Mesendoderm (in vitro differentiated cells): ENCODE results near the gene KIF17.

Source experiments
- DNase-seq: peaks from one replicate; pipeline ENCODE4 v3.0.0; 2013
- H2AK5ac ChIP-seq: 2 replicates; pipeline ENCODE4 v1.6.1; 2013; ENCODE audit warnings: low read length, inconsistent platforms
- H2BK120ac ChIP-seq: 2 replicates; pipeline ENCODE4 v1.6.1; 2013; ENCODE audit warnings: low read depth, mild to moderate bottlenecking, low read length, moderate library complexity, mixed read lengths
- H2BK15ac ChIP-seq: replicated peaks from 2 replicates; pipeline ENCODE4 v1.6.1; 2013; ENCODE audit warnings: low read depth, mild to moderate bottlenecking, moderate library complexity
- H2BK5ac ChIP-seq: 2 replicates; pipeline ENCODE4 v1.6.1; 2013; ENCODE audit warnings: low read length, inconsistent platforms
- H3K18ac ChIP-seq: 2 replicates; pipeline ENCODE4 v1.6.1; 2013; ENCODE audit warnings: mild to moderate bottlenecking, low read length, mixed read lengths
- H3K23ac ChIP-seq: one replicate; pipeline ENCODE4 v1.6.1; 2013; ENCODE audit warnings: low read length
- H3K27ac ChIP-seq: 2 replicates; pipeline ENCODE4 v1.5.1; 2013; ENCODE audit warnings: low read depth, mild to moderate bottlenecking, inconsistent platforms, low read length, moderate library complexity
- H3K27me3 ChIP-seq: 2 replicates; pipeline ENCODE4 v1.6.1; 2013; ENCODE audit warnings: low read length, control low read depth, mild to moderate bottlenecking, inconsistent platforms; ENCODE audit not compliant: insufficient read depth, poor library complexity
- H3K36me3 ChIP-seq: 2 replicates; pipeline ENCODE4 v1.6.1; 2013; ENCODE audit warnings: low read length, inconsistent platforms; ENCODE audit not compliant: control insufficient read depth, insufficient read depth
- H3K4ac ChIP-seq: one replicate; pipeline ENCODE4 v1.6.1; 2013; ENCODE audit warnings: low read depth, mild to moderate bottlenecking, low read length, moderate library complexity
- H3K4me1 ChIP-seq: 2 replicates; pipeline ENCODE4 v1.6.1; 2013; ENCODE audit warnings: low read depth, low read length, inconsistent platforms; ENCODE audit not compliant: control insufficient read depth
- H3K4me2 ChIP-seq: 2 replicates; pipeline ENCODE4 v1.6.1; 2013; ENCODE audit warnings: low read length
- H3K4me3 ChIP-seq: 2 replicates; pipeline ENCODE4 v1.5.1; 2013; ENCODE audit warnings: mild to moderate bottlenecking, low read length
- H3K56ac ChIP-seq: one replicate; pipeline ENCODE4 v1.6.1; 2013; ENCODE audit warnings: low read length
- H3K79me1 ChIP-seq: 2 replicates; pipeline ENCODE4 v1.6.1; 2013; ENCODE audit warnings: low read length, inconsistent platforms
- H3K79me2 ChIP-seq: 2 replicates; pipeline ENCODE4 v1.6.1; 2013; ENCODE audit warnings: mild to moderate bottlenecking, low read length; ENCODE audit not compliant: control insufficient read depth, insufficient read depth
- H3K9ac ChIP-seq: 2 replicates; pipeline ENCODE4 v1.6.1; 2013; ENCODE audit warnings: low read length, inconsistent platforms
- H4K5ac ChIP-seq: one replicate; pipeline ENCODE4 v1.6.1; 2013; ENCODE audit warnings: low read length
- H4K8ac ChIP-seq: one replicate; pipeline ENCODE4 v1.6.1; 2013; ENCODE audit warnings: low read depth, mild to moderate bottlenecking, control low read depth, low read length, moderate library complexity
- WGBS: extraction: QIAGEN DNeasy Blood & Tissue Kit; methylation state at CpG from one replicate; pipeline ENCODE4 v1.1.7; 2013; ENCODE audit warnings: low lambda C conversion rate, missing lambda C conversion rate; ENCODE audit not compliant: insufficient coverage; ENCODE audit errors: extremely low coverage; 5-methylcytosine and 5-hydroxymethylcytosine counted together

KIF17 gene

DNA sequence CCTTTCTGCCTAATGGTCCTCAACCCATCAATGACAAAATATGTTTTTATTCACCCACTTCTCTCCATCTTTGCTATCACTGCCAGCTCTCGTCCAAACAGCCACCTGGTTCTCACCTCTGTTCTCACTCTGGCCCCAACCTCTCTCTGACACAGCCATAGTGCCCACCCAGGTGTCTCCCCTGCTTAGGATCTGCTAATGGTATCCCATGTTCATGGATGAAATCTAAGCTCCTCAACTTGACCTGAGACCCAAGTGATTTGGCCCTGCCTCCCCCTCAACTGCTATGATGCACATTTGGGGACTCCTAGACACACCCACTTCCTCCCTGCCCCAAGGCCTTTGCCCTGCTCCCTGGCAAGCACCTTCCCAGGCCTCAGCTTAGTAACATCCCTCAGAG, 25.9 kb downstream of the KIF17 start:
- Histone ChIP-seq H3K4me2 (no peak overlapping the region), H2BK120ac (no peak overlapping the region), H3K27me3 (no peaks in the 10 kb centered on the region), H3K56ac (no peak overlapping the region), H3K4me3 (no peak overlapping the region), H3K79me2 (no peaks in the 10 kb centered on the region), H3K4ac (no peak overlapping the region), H4K5ac (no peak overlapping the region), H2BK5ac (no peak overlapping the region), H3K23ac (no peak overlapping the region), H4K8ac (no peak overlapping the region), H3K36me3 (no peaks in the 10 kb centered on the region), H2BK15ac (no peak overlapping the region), H3K9ac (no peak overlapping the region), H3K18ac (no peak overlapping the region), H3K4me1 (no peaks in the 10 kb centered on the region), H3K79me1 (no peaks in the 10 kb centered on the region), H2AK5ac (no peak overlapping the region), H3K27ac (no peak overlapping the region)
- no peak for DNase-seq
- WGBS: no CpG with 5 or more reads among the region's 1 CpG

DNA sequence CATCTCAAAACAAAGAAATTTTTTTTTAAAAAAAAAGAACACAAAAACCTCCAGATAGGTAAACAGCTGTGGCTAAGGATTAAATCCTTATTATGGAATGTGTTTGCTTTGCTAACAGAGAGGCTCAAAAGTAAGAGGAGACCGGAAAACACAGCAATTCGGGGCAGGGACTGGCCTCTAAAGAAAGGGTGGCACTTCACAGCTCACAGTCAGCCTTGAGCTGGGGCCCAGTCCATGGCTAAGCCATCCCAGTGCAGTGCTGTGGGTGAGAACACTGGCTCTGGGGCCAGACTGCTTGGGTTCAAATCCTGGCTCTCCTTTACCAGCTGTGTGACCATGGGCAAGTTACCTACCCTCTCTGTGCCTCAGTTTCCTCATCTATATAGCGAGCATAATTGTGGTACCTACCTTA, 28.2 kb downstream of the KIF17 start:
- H3K4me1 ChIP-seq: no peaks in the 10 kb centered on the region
- no peak overlapping the region for H3K56ac ChIP-seq
- no peak overlapping the region for H4K5ac ChIP-seq
- H3K4me3 ChIP-seq: no peak overlapping the region
- no CpG with 5 or more reads among the region's 3 CpGs for WGBS
- DNase-seq: no peak
- H3K4me2 ChIP-seq: no peak overlapping the region
- H3K79me2 ChIP-seq: no peaks in the 10 kb centered on the region
- H3K23ac ChIP-seq: no peak overlapping the region
- H2BK5ac ChIP-seq: no peak overlapping the region
- no peak overlapping the region for H3K27ac ChIP-seq
- H2BK120ac ChIP-seq: no peak overlapping the region
- H2BK15ac ChIP-seq: no peak overlapping the region
- no peak overlapping the region for H4K8ac ChIP-seq
- H3K79me1 ChIP-seq: no peaks in the 10 kb centered on the region
- H2AK5ac ChIP-seq: no peak overlapping the region
- H3K9ac ChIP-seq: no peak overlapping the region
- no peak overlapping the region for H3K18ac ChIP-seq
- no peaks in the 10 kb centered on the region for H3K27me3 ChIP-seq
- H3K4ac ChIP-seq: no peak overlapping the region
- H3K36me3 ChIP-seq: no peaks in the 10 kb centered on the region

DNA sequence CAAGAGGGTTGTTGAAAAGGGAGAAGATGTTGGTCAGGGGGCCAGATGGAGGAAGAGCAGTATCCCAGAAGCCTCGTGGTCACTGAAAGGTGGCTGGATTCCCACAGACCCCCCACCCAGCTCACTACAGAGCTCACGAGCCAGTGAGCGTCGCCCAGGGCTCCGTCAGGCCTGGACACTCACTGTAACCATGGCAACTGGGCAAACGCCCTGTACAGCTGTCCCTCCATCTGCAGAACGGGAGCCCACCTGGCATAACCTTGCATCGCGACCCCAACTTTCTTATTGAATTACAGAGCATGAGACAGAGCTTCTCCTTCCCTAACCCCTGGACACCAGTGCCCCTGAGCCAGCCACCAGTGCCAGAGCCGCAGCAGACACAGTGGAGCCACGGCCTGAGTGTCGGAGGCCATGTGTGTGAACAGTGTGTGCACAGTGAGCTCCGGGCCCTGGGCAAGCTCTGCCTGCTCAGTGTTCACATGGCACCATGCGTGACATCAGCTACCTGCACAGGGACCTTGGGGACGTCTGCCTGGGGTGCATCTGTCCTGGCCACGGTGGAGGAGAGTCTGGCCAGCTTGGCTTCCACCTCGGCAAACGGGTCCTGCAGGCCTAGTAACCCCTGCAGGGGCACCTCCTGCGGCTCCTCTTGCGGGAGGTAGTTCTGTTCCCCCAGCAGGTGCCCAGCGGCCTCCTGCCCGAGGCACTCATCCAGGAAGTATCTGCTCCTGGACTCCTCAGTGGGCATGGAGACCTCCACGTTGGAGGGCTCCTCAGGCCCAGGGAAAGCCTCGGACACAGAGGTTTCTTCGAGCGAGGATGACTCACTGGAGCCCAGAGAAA, 30.7 kb downstream of the KIF17 start:
- no peak overlapping the region for H3K23ac ChIP-seq

DNA sequence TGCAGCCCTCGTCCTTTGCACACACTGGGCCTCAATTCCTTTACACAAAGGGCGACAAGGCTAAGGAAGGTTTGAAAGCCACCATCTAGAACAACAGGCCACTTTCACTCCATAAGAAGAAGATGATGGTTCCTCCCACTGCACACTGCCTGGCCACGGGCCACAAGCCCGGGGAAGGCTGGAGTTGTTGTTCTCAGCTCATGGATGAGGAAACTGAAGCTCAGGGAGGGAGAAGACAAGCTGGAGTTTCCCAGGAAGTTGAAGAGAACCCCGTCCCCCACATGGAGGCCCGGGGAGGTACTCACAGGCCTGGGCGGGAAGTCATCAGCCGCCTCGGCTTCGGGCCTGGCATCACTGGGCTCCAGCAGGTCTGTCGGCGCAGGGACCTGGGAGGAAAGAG, 32.1 kb downstream of the KIF17 start:
- Histone ChIP-seq H3K9ac (no peak overlapping the region), H2AK5ac (no peak overlapping the region)
- WGBS: no CpG with 5 or more reads among the region's 12 CpGs

More for the DNA sequence above, 30.7 kb downstream of the KIF17 start:
- Histone ChIP-seq H3K4me1 (no peaks in the 10 kb centered on the region), H4K5ac (no peak overlapping the region), H2BK5ac (no peak overlapping the region), H3K36me3 (no peaks in the 10 kb centered on the region), H2BK120ac (no peak overlapping the region), H3K9ac (no peak overlapping the region), H3K4me3 (no peak overlapping the region), H3K27me3 (no peaks in the 10 kb centered on the region), H3K56ac (no peak overlapping the region), H3K79me1 (no peaks in the 10 kb centered on the region), H4K8ac (no peak overlapping the region), H2AK5ac (no peak overlapping the region), H3K79me2 (no peaks in the 10 kb centered on the region), H3K4ac (no peak overlapping the region), H3K18ac (no peak overlapping the region), H2BK15ac (no peak overlapping the region), H3K4me2 (no peak overlapping the region), H3K27ac (no peak overlapping the region)
- WGBS: no CpG with 5 or more reads among the region's 26 CpGs
- DNase-seq: no peak

DNA sequence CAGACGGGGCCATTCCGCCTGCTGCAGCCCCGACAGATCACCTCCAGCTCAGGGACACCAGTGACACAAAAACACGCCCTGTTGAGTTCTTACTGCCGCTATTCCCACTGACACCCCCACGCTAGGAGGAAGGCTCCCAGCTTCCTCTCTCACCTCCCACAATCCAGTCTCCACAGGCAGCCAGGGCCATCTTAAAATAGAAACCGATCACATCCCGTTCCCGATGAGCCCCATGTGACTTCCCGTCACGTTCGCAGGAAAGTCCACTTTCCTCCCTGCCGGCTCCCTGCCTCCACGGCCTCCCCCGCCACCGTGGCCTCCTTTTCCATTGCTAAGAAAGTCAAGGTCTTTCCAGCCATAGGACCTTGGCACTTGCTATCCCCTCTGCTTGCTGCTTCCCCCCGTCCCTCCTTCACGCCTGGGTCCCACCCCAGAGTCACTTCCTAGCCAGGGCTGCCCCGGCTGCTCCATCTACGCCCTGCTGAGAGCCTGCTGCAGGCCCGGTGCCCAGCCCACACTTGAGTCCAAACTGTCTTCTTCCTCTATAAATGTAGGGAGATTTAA, 32.6 kb downstream of the KIF17 start:
- Histone ChIP-seq H3K79me1 (no peaks in the 10 kb centered on the region), H3K4ac (no peak overlapping the region), H3K27me3 (no peaks in the 10 kb centered on the region), H3K4me3 (no peak overlapping the region), H3K4me1 (no peaks in the 10 kb centered on the region), H2AK5ac (no peak overlapping the region), H3K4me2 (no peak overlapping the region), H3K9ac (no peak overlapping the region), H3K27ac (no peak overlapping the region), H3K56ac (no peak overlapping the region), H2BK120ac (no peak overlapping the region), H4K5ac (no peak overlapping the region), H3K36me3 (no peaks in the 10 kb centered on the region), H4K8ac (no peak overlapping the region), H3K79me2 (no peaks in the 10 kb centered on the region), H3K23ac (no peak overlapping the region), H2BK15ac (no peak overlapping the region), H3K18ac (no peak overlapping the region), H2BK5ac (no peak overlapping the region)
- no CpG with 5 or more reads among the region's 21 CpGs for WGBS
- DNase-seq: no peak

More for the DNA sequence above, 32.1 kb downstream of the KIF17 start:
- H3K4me2 ChIP-seq: no peak overlapping the region
- no peaks in the 10 kb centered on the region for H3K79me1 ChIP-seq
- no peak overlapping the region for H3K27ac ChIP-seq
- no peak overlapping the region for H4K5ac ChIP-seq
- no peaks in the 10 kb centered on the region for H3K36me3 ChIP-seq
- H4K8ac ChIP-seq: no peak overlapping the region
- H3K27me3 ChIP-seq: no peaks in the 10 kb centered on the region
- no peak overlapping the region for H3K4me3 ChIP-seq
- H3K56ac ChIP-seq: no peak overlapping the region
- no peak for DNase-seq
- no peaks in the 10 kb centered on the region for H3K4me1 ChIP-seq
- no peak overlapping the region for H2BK5ac ChIP-seq
- no peak overlapping the region for H3K4ac ChIP-seq
- H2BK15ac ChIP-seq: no peak overlapping the region
- H3K18ac ChIP-seq: no peak overlapping the region
- H3K23ac ChIP-seq: no peak overlapping the region
- H2BK120ac ChIP-seq: no peak overlapping the region
- no peaks in the 10 kb centered on the region for H3K79me2 ChIP-seq
